NCI-H146 treated with DMSO at 0.1 percent for 48 hours (cell line): ENCODE data around the gene TSEN2.
"Not testable (repeated sequence)": the region's sequence is repeated elsewhere in the genome, so short reads cannot be mapped to it uniquely, and the experiment has no call there.

ENCODE experiments used
- DNase-seq: peaks from one replicate; lab custom pipeline; 2025; ENCODE audit not compliant: unreplicated experiment; lab: John Stamatoyannopoulos, UW

TSEN2 gene

DNA sequence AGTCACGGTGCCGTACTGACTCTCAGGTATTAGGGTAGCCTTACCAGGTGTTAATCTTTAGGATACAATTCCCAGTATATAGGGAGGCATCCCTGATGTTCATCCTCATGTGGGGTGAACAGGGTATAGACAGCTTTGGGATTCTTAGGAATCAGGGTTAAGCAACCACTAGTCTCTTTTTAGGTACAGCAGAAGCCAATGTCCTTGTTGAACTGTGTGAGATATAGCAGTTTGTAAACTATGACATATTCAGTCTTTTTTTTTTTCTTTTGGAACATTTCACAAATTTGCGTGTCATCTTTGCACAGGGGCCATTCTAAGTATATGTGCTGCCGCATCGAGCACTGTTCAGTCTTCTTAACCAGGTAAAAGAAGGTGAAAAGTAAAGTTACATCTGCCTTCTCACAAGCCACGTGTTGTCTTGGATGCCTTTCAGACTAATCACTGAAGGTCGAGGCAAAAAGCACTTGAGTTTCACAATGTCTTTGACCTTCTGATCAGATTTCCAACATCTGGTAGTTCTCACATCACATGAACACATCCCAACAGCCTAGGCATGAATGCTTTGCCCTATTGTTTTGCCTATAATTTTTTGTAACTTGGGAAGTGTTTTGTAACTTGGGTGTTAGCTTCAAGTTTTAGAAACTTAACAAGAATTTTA is 17.2 kb downstream of the TSEN2 start:
- DNase-seq = no peak

DNA sequence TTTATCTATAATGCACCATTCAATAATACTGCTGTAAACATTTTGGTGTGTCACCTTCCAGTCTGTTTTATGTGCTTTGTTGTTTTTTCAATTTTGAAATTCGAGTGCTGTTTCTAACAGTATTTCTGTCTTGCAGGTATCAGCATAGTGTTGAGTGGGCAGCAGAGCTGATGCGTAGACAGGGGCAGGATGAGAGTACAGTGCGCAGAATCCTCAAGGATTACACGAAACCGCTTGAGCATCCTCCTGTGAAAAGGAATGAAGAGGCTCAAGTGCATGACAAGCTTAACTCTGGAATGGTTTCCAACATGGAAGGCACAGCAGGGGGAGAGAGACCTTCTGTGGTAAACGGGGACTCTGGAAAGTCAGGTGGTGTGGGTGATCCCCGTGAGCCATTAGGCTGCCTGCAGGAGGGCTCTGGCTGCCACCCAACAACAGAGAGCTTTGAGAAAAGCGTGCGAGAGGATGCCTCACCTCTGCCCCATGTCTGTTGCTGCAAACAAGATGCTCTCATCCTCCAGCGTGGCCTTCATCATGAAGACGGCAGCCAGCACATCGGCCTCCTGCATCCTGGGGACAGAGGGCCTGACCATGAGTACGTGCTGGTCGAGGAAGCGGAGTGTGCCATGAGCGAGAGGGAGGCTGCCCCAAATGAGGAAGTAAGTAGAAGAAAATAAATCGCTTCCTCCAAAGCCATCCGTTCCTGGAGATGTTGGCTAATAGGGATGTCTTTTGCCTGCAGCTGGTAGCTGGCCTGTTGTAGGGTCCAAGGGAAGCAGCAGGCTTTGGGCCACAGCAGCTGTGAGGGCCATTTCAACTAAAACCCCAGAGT is 19.1 kb downstream of the TSEN2 start:
- no peak for DNase-seq

DNA sequence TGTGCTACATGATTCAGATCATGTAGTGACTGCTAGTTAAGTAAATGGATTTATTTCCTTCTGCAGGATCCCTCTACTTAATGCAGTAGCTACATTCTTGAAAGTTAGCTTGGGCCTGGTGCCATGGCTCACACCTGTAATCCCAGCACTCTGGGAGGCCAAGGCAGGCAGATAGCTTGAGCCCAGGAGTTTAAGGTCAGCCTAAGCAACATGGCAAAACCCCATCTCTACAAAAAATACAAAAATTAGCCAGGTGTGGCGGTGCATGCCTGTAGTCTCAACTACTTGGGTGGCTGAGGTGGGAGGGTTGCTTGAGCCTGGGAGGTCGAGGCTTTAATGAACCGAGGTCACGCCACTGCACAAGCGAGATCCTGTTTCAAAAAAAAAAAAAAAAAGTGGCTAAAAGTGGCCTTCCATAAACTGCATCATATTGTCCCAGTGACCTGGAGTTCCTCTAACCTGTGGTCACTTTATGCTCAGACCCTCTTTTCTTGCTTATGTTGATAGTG is 22.0 kb downstream of the TSEN2 start:
- no peak for DNase-seq

DNA sequence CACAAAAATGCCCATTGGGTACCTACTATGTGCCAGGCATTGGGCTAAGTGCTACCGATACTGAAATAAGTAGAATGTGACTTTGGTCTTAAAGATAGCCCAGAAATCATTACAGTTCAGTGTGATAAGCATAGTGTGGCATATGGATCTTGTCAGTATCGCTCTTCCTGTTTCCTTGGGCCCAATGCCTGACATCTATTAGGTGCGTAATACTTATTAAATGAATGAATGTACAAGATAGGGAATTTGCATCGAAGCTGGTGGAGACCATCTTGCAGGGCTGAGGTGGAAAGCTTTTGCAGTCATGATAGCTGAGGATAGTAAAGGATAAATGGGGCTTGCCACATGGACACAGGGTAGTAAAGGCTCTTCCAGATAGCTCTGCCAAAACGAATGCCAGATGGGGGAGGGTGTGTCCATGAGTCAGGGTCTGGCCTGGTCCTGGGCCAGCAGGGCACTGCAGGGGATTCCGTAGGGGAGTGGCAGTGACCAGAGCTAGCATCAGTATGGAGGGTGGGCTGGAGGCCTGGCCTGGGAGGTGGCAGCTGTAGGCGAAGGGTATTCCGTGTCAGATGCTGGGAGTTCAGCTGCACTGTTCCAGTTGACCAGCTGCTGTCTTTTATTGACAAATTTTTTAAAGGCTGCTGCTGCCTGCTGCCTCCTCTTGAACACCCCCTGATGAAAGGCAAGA is 23.5 kb downstream of the TSEN2 start:
- DNase-seq = no peak

DNA sequence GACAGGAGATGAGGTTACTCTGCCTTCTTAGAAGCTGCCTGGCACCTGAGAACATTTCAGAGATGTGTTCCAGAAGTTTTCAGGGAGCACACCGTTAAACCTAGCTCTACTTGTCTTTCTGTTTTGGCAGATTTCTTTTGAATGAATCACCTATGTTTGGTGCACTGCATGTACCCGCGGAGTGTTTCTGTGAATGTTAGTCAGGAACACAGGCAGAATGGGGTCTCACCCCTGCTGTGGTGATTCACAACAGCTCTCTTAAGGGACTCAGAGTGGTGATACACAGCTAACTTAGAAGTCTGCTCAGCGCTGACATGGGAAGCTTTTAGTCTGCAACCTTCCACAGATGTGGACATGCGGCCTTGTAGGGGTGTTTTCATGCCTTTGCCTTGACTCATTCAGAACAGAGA is 24.0 kb downstream of the TSEN2 start:
- no peak for DNase-seq

DNA sequence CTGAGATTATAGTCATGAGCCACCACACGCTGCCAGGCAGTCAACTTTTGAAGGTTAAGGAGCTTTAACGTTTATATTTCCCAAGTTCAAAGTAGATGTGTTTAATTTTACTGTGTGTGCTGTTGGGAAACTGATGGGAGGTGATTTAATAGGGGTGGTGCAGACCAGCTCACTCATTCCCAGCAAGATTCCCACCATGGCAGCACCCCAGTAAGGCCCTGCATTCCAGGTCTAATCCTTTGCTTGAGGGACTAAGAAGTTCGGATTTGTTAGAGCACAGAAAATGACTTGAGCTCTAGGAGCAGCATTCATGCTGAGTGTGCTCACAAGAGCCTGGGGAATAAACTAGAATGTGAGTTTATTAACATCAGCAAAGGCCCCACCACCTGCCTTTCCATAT is 25.2 kb downstream of the TSEN2 start:
- no peak for DNase-seq

DNA sequence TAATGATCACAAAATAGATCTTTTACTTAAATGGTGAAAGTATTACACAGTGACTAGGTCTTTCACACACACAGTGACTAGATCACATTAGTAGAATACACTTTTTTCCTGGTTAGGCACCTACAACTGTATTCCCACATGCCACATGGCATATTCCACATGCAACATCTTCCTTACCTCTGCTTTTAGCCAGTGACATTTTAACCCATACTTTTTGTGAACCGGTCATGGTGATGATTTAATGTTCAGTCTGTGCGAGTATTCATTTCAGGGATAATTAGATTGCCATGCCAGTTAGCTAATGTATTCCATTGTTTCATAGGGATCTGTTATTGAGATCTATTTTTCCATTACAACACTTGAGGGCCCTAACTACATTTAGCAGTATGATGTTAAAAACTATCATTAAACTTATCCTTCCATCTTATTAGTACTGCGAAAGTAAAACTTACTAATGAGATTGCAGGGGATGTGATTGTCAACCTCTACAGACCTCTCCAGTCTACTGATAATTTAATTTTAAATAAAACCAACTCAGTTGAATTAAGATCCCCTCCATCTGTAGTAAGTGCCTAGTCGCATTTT is 28.3 kb downstream of the TSEN2 start:
- DNase-seq = no peak

DNA sequence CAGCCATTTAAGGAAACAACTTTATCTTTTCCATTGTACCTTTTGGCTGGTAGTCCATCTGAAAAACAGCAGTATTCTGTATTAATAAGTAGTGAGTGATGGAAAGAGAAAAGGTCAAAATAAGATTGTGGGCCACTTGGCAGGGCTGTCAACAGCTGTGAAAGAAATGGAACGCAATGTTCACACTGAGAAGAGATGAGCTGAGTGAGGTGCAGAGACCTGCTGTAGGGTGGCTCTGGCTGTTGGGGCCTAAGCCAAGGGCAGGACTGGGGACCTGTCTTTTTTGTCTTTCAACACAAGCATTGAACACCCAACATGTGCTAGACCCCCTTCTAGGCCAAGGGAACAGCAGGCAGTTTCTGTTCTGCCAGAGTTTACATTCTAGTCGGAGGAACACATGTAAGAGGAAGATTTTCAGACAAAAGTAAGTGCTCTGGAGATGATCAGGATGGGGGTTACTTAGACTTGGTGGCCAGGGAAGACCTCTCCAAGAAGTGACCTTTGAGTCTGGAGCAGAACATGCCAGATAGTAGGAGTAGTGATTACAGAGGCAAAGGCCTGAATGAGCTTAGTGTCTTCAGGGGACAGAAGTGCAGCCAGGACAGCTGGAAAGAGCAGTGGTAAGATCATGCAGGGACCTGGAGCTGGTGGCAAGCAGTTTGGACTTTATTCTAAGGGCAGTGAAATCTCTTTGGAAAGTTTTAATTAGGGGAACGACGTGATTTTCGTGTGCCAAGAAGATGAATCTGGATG is 29.6 kb downstream of the TSEN2 start:
- no peak for DNase-seq

DNA sequence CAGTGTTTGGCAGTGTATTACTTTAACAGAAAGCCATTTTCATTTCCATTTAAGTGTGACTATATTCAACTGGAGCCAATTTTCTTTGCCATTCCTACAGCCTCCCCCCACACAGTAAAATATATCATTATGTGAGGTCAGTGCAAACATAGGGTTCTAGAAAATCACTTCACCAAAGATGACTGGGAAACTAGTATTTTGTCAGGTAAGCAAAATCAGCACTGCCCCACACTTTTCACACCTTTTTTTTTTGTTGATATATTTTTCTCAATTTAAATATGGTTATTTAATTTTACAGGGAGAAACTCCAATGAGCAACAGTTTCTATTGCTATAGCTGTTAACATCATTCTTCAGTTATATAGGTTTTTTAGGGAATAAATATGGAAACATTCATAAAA is 31.4 kb downstream of the TSEN2 start:
- DNase-seq = no peak

DNA sequence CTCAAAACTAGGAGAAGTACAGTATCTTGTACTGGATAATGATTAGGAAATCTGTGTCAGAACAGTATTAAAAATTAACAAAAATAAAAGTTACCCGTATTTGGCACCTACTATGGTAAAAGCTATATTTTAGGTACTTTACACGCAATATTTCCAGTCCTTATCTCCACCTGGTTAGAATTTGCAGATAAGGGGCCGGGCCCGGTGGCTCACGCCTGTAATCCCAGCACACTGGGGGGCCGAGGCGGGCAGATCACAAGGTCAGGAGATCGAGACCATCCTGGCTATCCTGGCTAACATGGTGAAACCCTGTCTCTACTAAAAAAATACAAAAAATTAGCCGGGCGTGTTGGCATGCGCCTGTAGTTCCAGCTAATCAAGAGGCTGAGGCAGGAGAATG is 32.6 kb downstream of the TSEN2 start:
- DNase-seq = no peak

DNA sequence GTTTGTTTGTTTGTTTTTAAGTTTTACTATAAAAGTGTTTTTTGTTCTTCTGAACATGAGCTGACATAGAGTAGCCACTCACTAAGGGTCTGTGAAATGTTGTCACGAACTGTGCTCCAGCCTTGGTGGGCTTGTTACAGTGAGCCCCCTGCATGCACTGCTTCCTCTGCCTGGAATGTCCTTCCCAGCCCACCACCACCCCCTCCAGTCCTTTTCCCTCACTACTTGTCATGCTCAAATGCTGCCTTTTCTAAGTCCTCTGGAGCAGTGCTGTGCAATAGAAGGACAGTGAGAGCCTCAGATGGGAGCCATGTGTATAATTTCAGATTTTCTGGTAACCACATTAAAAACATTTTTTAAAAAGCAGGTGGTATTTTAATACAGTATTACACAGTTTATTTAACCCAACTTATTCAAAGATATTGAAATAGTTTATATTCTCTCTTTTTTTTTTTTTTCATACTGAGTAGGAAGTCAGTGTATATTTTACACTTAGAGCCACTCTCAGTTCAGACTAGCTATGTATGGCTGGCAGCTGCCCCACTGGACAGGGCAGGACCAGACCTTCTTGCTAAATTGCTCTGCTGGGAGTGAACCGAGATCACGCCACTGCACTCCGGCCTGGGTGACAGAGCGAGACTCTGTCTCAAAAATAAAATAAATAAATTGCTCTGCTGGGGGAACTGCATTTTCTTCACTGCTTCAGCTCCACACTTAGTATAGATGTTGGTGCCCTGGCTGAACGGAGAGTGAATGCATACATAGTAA is 34.2 kb downstream of the TSEN2 start:
- no peak for DNase-seq

DNA sequence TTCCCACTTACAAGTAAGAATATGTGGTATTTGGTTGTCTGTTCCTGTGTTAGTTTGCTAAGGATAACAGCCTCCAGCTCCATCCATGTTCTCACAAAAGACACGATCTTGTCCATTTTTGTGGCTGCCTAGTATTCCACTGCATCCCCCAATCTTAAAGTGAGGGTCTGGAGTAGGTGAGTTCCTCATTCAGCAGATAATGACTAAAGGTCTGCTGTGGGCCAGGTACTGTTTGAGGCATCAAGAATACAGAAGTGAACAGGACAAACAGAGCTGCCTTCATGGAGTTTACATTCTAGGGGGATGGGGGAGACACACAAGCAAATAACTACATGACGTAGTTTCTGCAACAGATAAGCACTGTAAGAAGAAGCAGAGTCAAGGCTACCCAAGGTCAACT is 36.7 kb downstream of the TSEN2 start:
- no peak for DNase-seq

DNA sequence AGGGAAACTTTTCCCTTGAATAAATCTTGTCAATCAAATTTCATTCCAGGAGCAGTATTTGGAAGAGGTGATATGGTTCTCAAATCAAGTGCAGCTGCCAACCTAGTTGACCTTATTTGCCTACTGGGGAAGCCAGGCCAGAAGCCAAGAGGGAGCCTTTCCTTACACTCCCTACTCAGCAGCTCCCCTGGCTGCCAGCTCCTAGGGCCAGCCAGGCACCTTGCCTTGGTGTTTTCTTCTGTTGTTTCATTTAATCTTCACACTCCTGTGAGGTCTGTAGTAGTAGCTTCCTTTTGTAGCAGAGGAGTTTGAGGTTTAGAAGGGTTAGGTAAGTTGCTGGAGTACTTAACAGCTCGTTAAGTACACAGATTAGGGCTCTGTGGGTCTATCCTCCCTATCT is 38.4 kb downstream of the TSEN2 start:
- DNase-seq = no peak

DNA sequence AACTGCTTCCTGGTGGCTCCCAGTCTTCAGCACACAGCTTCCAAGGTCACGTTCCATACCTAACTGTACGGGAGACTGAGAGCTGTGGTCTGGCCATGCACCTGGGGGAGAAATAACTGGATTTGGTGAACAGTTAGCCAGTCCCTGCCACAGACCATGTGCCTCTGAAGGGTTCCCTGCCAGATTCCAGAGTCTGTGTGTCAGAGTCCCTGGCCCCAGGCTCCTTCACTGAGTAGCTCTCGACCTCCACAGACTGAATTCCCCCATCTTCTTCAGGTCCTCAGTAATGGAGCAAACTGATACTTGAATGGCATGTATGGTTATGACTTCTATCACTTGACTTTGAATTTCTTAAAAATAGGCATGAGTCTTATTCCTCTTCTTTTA is 43.5 kb downstream of the TSEN2 start:
- DNase-seq = no peak

DNA sequence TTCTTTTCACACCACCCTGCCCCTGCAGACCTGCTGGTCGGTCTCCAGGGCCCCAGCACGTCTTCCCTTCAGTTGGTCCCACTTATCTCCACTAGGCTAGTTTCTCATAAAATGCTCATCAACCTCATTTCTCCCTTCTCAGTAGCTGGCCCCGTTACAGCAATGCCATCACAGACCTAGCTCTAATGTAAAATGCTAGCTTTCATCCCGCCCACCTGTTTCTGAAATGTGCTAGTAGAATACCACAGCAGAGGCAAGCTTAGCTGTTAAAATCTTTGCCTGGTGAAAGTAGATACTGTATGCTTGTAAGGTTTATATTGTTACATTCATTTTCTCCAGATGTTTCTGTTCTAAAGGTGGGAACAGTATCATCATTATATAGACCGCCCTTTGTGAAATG is 47.9 kb downstream of the TSEN2 start:
- no peak for DNase-seq

DNA sequence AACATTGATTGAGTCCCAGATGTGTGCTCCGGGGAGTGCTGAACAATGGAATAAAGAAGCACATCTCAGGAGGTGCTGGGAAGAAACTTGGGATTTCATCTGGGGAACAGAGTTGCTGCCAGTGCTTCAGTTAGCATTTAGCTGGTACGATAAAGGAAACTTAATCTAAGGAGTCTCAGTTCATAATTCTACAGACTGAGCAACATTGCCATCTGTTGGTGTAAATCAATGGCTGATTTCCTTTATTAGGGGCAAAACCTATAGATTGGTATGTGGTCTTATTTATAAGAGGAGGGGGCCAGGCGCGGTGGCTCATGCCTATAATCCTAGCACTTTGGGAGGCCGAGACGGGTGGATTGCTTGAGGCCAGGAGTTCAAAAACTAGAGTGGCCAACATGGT is 52.1 kb downstream of the TSEN2 start:
- no peak for DNase-seq

DNA sequence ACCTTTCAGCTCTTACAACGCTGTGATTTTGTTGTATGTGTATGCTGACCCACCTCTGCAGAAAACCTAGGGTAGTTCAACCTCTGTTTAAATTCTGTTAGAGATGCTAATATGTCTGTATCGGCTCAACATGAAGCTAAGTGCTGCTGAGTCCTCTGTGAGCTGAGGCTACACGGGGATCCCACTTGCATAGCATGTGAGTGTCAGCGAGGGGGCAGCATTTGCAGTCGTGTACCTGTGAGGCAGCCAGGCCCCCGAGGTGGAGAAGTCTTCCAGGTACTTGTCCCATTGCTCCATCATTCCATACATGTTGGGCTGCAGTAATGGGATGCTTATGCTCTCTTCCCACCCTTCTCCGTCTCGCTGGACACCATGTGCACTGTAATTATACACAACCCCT is 57.3 kb downstream of the TSEN2 start:
- DNase-seq = no peak

DNA sequence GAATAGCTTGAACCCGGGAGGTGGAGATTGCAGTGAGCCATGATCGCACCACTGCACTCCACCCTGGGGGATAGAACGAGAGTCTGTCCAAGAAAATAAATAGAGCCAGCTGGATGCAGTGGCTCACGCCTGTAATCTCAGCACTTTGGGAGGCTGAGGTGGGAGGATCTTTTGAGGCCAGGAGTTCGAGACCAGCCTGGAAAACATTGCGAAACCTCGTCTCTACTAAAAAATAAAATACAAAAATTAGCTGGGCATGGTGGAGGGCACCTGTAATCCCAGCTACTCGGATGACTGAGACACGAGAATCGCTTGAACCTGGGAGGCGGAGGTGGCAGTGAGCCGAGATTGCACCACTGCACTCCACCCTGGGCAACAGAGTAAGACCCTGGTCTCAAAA is 59.2 kb downstream of the TSEN2 start:
- not testable (repeated sequence) for DNase-seq

DNA sequence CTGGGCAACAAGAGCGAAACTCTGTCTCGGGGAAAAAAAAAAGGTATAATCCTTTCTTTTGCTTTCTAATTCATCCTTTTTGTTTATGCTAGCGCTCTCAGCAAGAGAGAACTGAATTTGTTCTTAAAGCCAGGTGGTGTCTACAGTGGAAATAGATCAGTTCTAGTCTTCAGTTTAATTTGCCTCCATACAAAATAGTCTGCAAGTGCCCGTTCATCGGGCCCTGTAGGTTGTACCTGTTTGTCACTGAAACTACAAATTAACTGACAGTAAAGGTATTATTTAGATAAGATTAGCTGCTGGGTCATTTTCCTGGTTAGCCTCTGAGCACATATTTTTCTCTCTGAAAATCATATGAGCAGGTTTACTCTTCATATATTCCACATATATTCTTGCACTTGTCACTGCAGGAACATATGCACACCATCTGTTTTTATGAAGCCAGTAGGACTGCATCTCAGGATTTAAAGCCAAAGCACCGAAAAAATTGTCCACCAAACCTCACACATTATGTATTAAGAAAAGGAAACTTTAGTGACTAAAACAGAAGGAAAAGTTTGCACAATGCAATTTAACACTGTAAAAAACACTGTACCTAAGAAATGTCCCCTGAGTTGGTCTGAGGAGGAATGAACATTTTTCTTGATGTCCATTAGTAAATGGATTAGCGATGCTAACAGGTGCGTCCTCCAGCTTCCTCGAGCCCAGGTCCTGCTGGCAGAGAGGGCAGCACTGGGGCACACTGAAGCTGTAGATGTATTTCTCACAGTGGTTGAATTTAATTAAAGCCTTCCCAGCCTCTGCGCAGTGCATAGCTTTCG is 60.6 kb downstream of the TSEN2 start:
- no peak for DNase-seq
